Measurements from ENCODE around the gene SCAANT1.

SCAANT1 gene

DNA sequence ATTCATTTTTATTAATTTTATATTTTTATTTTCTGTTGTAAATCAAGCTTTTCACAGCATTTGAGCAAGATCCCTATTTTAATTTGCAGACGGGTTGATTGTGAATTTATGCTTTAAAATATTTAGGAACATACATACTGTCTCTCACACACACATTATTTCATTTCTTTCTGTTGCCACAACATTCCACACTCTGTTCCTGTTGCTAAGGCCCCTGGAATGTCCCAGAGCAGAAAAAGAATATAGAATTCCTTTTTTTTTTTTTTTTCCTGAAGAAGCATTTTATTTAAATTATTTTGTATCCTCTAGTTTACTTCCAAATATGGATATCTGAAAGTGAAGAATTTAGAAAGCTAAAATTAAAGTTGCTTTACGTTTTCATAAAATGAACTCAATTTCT lies 36.8 kb upstream of the SCAANT1 start:
- no peak for DNase-seq
- Histone ChIP-seq H3K9me3 (no peaks in the 10 kb centered on the region), H3K4me1 (peaks cover 0 to 49% (median 18%) of the 10 kb centered on the region in 4 donors), H3K27ac (no peak overlapping the region), H3K36me3 (peaks cover 0 to 3% (median 0%) of the 10 kb centered on the region in 3 donors), H3K27me3 (no peaks in the 10 kb centered on the region), H3K4me3 (no peak overlapping the region)
- TF ChIP-seq, protein P1, sequence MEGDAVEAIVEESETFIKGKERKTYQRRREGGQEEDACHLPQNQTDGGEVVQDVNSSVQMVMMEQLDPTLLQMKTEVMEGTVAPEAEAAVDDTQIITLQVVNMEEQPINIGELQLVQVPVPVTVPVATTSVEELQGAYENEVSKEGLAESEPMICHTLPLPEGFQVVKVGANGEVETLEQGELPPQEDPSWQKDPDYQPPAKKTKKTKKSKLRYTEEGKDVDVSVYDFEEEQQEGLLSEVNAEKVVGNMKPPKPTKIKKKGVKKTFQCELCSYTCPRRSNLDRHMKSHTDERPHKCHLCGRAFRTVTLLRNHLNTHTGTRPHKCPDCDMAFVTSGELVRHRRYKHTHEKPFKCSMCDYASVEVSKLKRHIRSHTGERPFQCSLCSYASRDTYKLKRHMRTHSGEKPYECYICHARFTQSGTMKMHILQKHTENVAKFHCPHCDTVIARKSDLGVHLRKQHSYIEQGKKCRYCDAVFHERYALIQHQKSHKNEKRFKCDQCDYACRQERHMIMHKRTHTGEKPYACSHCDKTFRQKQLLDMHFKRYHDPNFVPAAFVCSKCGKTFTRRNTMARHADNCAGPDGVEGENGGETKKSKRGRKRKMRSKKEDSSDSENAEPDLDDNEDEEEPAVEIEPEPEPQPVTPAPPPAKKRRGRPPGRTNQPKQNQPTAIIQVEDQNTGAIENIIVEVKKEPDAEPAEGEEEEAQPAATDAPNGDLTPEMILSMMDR (IDR thresholded peaks at IDR 0.05) = no peak
- intact Hi-C loops (cut with DNase I; ENCODE audit: low total_unique reads) = no loop called here

DNA sequence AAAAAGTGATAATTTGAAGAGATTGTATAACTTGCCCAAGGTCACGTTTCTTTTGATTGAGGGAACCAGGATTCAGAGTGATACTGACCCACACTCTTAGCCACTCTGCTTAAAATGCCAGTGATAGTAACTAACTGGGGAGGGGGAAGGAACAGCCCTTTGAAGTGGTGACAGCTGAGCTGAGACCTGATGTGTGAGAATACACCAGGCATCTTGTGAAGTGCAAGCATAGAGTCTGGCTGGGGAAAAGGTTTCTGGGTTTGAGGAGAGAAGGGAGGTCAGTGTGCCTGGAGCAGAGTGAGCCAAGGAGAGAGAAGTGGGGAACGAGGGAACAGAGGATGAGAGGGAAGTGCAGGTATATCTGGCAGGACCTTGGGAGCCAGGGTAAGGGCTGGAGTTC lies 35.4 kb upstream of the SCAANT1 start:
- Histone ChIP-seq H3K27ac (no peak overlapping the region), H3K36me3 (peaks cover 0 to 4% (median 0%) of the 10 kb centered on the region in 3 donors), H3K4me3 (no peak overlapping the region), H3K27me3 (no peaks in the 10 kb centered on the region), H3K9me3 (no peaks in the 10 kb centered on the region), H3K4me1 (peaks cover 0 to 49% (median 18%) of the 10 kb centered on the region in 4 donors)
- no peak for DNase-seq
- intact Hi-C loops (cut with DNase I; ENCODE audit: low total_unique reads) = no loop called here
- TF ChIP-seq, protein P1 (IDR thresholded peaks at IDR 0.05) = no peak

DNA sequence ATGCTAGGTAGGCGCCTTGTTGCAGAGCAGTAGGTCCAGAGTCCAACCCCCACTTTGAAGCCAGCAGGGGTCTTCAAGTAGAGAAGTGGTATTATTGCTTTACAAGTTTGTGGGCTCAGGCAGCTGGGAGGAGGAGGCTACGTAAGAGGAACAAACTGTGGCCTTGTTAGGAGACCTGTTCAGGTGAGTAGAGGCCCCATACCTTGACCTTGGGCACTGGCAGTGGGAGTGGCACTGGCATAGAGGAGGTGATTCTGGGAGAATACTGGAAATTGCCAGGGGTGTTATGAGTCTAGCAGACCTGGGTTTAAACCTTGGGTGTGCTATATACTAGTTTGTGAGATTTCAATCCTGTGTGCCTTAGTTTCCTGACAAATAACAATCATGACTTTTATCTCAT lies 34.6 kb upstream of the SCAANT1 start:
- peaks cover 0 to 9% (median 0%) of the 10 kb centered on the region in 3 donors for H3K36me3 ChIP-seq
- H3K4me1 ChIP-seq = peaks cover 0 to 41% (median 18%) of the 10 kb centered on the region in 4 donors
- H3K27me3 ChIP-seq = no peaks in the 10 kb centered on the region
- TF ChIP-seq, protein P1 (IDR thresholded peaks at IDR 0.05) = no peak
- DNase-seq = no peak
- H3K27ac ChIP-seq = no peak overlapping the region
- intact Hi-C loops (cut with DNase I; ENCODE audit: low total_unique reads) = no loop called here
- H3K4me3 ChIP-seq = no peak overlapping the region
- H3K9me3 ChIP-seq = no peaks in the 10 kb centered on the region

DNA sequence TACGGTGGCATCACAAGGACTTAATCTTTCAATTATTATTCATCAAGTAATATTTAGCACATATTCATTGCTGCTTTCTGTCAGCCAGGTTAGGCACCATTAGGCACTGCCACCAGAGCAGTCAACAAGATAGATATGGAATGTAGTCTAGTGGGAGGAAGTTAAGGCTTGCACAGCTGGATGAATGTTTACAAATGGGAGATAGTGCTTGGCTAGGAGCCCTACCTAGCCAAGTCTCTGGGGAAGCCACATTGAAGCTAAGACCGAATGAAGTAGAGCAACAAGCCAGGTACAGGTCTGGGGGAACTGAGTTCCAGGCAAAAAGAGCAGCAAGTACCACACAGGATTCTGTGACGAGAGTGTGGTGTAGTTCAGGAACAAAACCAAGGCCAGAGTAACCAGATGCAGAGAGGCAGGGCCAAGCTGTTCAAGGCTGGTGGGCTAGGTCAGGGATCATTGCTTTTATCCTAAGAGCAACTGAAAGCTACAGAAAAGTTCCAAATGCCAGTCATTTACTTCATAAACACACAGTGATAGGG lies 33.4 kb upstream of the SCAANT1 start:
- Histone ChIP-seq H3K9me3 (no peaks in the 10 kb centered on the region), H3K27me3 (no peaks in the 10 kb centered on the region), H3K4me1 (peaks cover 0 to 30% (median 11%) of the 10 kb centered on the region in 4 donors), H3K27ac (no peak overlapping the region), H3K36me3 (peaks cover 0 to 9% (median 0%) of the 10 kb centered on the region in 3 donors), H3K4me3 (no peak overlapping the region)
- intact Hi-C loops (cut with DNase I; ENCODE audit: low total_unique reads) = no loop called here
- TF ChIP-seq, protein P1 (IDR thresholded peaks at IDR 0.05) = no peak
- DNase-seq = no peak

DNA sequence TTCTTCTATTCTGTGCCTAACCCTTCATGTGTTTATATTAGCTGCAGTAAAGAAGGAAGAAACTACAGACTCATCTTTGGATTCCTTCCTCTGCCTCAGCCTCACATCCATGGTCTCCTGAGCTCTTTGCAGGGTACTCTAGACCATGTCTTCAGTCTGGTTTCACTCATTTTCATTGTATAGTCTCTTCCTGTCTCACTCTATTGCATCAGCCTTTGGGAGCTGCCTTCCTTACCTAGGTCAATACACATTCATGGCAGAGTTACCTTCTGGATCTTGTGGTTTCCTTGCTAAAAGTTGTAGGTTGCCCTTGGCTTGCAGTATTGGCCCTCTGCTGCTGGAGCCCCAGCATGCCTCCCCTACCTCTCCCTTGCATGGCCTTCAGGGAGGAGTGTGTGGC lies 31.5 kb upstream of the SCAANT1 start:
- Histone ChIP-seq H3K36me3 (peaks cover 0 to 9% (median 0%) of the 10 kb centered on the region in 3 donors), H3K9me3 (no peaks in the 10 kb centered on the region), H3K4me1 (peaks cover 0 to 12% (median 6%) of the 10 kb centered on the region in 4 donors), H3K27me3 (no peaks in the 10 kb centered on the region), H3K27ac (no peak overlapping the region), H3K4me3 (no peak overlapping the region)
- DNase-seq = no peak
- intact Hi-C loops (cut with DNase I; ENCODE audit: low total_unique reads) = no loop called here
- TF ChIP-seq, protein P1 (IDR thresholded peaks at IDR 0.05) = no peak

DNA sequence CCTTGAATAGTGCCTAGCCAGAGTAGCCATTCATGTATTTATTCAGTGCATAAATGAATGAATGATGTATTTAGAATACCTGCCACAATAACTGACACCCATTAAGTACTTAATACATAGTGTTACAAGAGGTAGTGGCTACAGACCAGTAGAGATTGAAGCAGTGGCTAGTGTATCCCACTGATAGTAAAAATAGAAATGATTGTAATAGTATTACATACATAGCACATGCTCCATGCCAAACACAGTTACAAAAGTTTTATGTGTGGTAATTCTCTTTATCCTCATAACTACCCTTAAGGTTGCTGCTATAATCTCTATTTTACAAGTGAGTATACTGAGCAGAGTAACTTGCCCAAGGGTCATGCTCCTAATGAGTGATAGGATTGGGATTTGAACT lies 30.3 kb upstream of the SCAANT1 start:
- intact Hi-C loops (cut with DNase I; ENCODE audit: low total_unique reads) = no loop called here
- H3K27ac ChIP-seq = no peak overlapping the region
- H3K4me1 ChIP-seq = peaks cover 0 to 13% (median 2%) of the 10 kb centered on the region in 4 donors
- TF ChIP-seq, protein P1 (IDR thresholded peaks at IDR 0.05) = no peak
- H3K27me3 ChIP-seq = no peaks in the 10 kb centered on the region
- no peaks in the 10 kb centered on the region for H3K9me3 ChIP-seq
- no peak overlapping the region for H3K4me3 ChIP-seq
- peaks cover 0 to 9% (median 0%) of the 10 kb centered on the region in 3 donors for H3K36me3 ChIP-seq
- DNase-seq = no peak

Data from tibial artery (tissue), 4 donors.